ENCODE results near the gene PSD2. TPM values are rescaled to one million over a fixed set of nuclear protein-coding genes. Genes with fewer than 3 reads are reported as not detected.

Gene PSD2
- total RNA-seq, 2 donors from 2014 or later: not detected

DNA sequence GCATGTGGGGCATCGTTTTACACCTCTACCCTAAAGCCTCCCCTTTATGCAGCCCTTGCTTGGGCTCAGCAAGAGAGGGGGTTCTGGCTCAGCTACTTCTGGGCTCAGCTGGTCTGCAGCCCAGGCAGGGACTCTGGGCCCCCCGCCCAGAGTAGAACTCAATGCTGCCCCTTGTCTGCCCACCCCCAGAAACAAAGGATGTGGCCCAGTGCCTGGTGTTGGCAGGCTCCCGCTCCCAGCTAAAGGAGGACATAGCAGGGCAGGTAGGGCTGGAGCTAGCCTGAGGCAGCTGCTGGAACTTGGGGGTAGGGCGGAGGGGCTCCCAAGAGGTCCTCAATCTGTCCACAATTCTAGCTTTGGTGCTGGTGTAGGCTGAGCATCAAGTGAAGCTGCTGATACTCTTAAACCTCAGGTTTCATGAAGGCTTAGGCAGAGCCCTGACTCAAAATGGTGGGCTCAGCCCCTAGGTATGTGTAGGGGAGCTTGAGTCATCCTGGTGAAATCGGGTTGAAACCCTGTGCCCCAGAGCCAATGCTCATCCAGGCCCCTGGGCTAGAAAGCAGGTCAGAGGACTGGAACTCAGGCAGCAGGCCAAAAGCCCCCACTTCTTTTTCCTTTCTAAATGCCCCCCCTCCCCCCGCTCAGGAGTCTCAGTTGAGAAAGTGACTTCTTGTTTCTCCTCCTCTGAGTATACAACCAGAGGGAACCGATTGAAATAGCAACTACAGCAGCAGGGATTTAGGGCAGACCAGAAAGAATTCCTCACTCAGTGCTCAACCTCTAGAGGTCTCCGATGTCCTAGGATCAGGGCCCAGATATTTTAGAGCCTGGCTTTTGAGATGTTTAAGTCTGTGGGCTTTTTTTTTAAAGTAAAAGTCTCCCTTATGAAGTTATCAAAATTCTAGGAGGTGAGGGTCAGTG lies 11.4 kb downstream of the PSD2 start:
- peaks cover 4 to 14% of the 10 kb centered on the region in 2 donors for H3K27me3 Mint-ChIP-seq
- H3K36me3 Mint-ChIP-seq: no peaks in the 10 kb centered on the region
- no peaks in the 10 kb centered on the region for H3K4me1 Mint-ChIP-seq (ENCODE audit: low read depth in 2 of 2)
- ATAC-seq (peak in 1 of 2 donors; percentile 18), DNase-seq (ENCODE audit: low spot score) (peak; percentile 46)
- no peaks in the 10 kb centered on the region for H3K9me3 Mint-ChIP-seq
- no peak overlapping the region for H3K27ac Mint-ChIP-seq
- H3K4me3 Mint-ChIP-seq: no peak overlapping the region

DNA sequence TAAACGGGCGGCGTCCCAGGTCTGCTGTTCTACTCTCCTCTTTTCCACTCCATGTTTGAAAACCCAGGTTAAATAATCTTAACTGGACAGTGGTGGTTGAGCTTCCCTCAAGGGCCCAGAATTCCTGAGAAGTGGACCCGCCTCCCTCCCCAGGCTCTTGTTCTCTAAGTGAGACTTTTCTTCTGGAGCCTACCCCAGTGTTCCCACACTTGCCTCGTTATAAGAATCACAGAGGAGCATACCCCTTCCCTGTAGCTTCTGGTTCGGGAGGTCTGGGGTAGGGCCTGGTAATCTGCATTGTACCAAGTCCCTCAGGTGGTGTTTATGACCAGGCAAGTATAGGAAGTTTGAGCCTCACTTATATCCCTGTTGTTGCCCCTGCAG lies 12.0 kb downstream of the PSD2 start:
- peak; percentile 5 for DNase-seq (ENCODE audit: low spot score)
- Mint-ChIP-seq H3K4me1 (ENCODE audit: low read depth in 2 of 2) (no peaks in the 10 kb centered on the region), H3K27ac (no peak overlapping the region), H3K36me3 (no peaks in the 10 kb centered on the region), H3K4me3 (no peak overlapping the region), H3K9me3 (no peaks in the 10 kb centered on the region), H3K27me3 (peaks cover 2 to 8% of the 10 kb centered on the region in 2 donors)
- no peak for ATAC-seq

DNA sequence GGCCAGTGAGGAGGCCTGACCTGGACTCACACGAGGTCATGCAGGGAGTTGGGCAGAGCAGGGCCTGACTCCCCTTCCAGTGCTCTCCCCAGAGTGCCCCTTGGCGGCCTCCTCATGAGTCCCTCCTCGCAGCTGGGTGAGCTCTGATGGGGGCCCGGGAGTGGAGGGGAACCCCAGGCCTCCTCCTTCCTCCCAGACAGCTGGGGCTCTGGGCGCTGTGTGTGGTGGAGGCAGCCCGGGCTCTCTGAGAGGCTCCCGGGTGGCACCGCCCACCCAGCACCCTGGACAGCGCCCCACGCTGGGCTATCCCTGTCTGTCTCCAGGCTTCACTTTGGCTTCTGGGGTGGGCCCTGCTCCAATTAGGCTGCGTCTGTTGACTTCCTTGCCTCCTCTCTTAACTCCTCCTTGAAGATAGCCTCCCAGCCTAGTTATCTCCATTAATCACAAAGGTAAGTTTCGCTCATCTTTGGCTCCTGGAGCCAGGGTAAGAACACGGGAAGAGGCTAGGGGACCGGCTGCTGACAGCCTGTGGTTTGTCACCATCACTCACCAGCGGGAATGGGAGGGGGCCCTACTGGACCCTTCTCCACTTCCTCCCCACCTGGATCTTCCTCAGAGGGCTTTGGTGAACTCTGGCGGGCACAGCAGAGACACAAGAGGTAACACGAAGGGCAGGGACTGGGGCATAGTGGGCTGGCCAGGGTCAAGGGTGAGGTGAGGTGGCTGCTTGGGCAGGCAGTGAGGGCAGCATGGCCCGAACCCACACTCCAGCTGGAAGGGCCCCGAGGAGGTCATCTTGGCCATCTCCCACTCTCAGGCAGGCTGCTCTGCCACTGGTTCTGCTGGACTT lies 13.1 kb downstream of the PSD2 start:
- peak in 1 of 2 donors; percentile 63 for ATAC-seq
- DNase-seq (ENCODE audit: low spot score): peak; percentile 62
- peaks cover 0 to 7% of the 10 kb centered on the region in 2 donors for H3K27me3 Mint-ChIP-seq
- no peak overlapping the region for H3K27ac Mint-ChIP-seq
- no peaks in the 10 kb centered on the region for H3K4me1 Mint-ChIP-seq (ENCODE audit: low read depth in 2 of 2)
- H3K9me3 Mint-ChIP-seq: no peaks in the 10 kb centered on the region
- H3K36me3 Mint-ChIP-seq: no peaks in the 10 kb centered on the region
- no peak overlapping the region for H3K4me3 Mint-ChIP-seq

DNA sequence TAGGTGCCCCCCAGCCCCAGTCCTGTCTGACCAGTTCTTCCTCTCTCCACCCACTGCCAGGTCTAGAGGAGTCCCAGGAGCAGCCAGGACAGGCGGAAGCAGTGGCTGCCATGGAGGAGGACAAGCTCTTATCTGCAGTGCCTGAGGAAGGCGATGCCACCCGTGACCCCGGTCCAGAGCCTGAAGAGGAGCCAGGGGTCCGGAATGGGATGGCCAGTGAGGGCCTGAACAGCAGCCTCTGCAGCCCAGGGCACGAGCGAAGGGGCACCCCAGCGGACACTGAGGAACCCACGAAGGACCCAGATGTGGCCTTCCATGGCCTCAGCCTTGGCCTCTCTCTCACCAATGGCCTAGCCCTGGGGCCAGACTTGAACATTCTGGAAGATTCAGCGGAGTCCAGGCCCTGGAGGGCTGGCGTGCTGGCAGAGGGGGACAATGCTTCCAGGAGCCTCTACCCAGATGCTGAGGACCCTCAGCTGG lies 13.8 kb downstream of the PSD2 start:
- DNase-seq (ENCODE audit: low spot score) (peak; percentile 57), ATAC-seq (no peak)
- no peak overlapping the region for H3K27ac Mint-ChIP-seq
- H3K27me3 Mint-ChIP-seq: peaks cover 0 to 7% of the 10 kb centered on the region in 2 donors
- H3K4me3 Mint-ChIP-seq: no peak overlapping the region
- no peaks in the 10 kb centered on the region for H3K9me3 Mint-ChIP-seq
- no peaks in the 10 kb centered on the region for H3K36me3 Mint-ChIP-seq
- H3K4me1 Mint-ChIP-seq (ENCODE audit: low read depth in 2 of 2): no peaks in the 10 kb centered on the region

DNA sequence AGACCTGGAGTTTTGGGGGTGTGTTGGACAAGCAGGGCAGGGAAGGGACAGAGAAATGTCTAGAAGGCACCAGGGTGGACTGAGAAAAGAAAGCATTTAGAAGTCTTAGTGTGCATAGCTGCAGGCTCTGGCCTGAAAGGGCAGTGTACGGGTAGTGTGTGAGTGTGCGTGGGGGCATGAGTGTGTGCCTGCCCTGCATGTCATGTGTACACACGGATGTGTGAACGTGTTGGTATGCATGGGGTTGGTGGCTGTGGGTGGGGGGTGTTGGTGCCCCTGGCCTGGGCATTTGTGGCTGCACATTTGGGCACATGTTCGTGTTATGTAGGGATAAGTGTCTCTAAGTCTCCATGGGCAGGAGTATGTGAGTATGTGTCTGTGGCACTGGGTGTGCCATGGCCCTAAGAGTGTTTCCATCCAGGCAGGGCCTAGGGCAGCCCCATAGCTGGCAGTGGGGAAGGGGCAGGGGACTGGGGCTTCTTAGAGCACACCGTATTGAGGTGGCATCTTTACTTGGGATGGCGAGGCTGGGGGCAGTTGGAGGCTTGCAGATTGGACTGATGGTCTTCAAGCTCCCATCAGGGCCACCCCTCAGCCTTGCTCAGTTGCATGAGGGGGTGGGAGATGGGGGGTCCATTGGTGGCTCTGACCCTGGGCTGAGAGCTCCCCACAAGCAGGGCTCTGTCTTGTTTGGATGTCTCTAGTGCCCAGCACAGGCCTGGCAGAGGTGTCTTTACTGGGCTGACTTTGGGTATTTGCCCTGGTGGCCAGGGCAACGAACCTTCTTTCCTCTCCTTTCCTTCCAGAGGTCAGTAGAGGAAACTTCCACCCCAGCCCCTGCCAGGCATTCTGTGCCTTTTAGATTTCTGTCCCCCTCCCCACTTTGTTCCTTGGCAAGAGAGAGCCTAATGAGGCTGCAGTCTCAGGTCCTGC lies 15.0 kb downstream of the PSD2 start:
- DNase-seq (ENCODE audit: low spot score) (peak; percentile 56), ATAC-seq (no peak)
- Mint-ChIP-seq H3K4me1 (ENCODE audit: low read depth in 2 of 2) (no peaks in the 10 kb centered on the region), H3K9me3 (no peaks in the 10 kb centered on the region), H3K27ac (no peak overlapping the region), H3K27me3 (peaks cover 0 to 2% of the 10 kb centered on the region in 2 donors), H3K36me3 (no peaks in the 10 kb centered on the region), H3K4me3 (no peak overlapping the region)

DNA sequence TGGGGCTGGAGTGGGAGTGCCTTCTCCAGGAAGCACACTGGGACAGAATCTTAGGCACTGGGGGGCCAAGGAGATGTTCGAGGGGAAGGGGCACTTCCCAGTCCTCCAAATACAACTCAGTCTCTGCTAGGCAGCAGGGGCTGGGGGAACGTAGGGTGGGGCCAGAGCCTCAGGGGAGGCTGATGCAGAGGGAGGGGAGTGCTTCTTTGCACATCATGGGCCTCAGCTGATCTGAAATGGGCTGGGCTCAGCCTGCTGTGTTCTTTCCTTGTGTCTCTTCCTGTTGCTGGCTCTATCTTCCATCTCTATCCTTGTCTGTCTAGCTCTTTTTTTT lies 15.6 kb downstream of the PSD2 start:
- ATAC-seq (no peak), DNase-seq (ENCODE audit: low spot score) (no peak)
- H3K27ac Mint-ChIP-seq: no peak overlapping the region
- H3K9me3 Mint-ChIP-seq: no peaks in the 10 kb centered on the region
- H3K4me1 Mint-ChIP-seq (ENCODE audit: low read depth in 2 of 2): no peaks in the 10 kb centered on the region
- no peaks in the 10 kb centered on the region for H3K27me3 Mint-ChIP-seq
- H3K36me3 Mint-ChIP-seq: no peaks in the 10 kb centered on the region
- no peak overlapping the region for H3K4me3 Mint-ChIP-seq

DNA sequence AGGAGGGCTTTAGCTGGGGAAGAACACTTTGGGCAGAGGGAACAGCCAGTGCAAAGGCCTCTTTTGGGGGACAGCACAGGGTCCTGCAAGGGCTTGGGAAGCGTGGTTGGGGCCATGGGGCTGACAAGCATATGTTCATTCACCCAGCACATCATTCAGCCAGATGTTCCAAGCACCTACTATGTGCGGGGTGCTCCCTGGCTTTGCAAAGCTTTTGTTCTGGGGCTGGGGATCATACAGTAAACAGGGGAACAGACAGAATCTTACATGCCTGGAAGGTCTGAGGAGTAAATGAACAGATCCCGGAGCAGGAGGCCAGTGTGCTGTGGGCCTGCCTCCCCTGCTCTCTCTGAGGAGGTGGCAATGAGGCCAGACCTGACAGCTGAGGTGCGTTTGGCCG lies 16.7 kb downstream of the PSD2 start:
- Mint-ChIP-seq H3K4me3 (no peak overlapping the region), H3K27ac (no peak overlapping the region), H3K4me1 (ENCODE audit: low read depth in 2 of 2) (no peaks in the 10 kb centered on the region), H3K9me3 (no peaks in the 10 kb centered on the region), H3K27me3 (no peaks in the 10 kb centered on the region), H3K36me3 (no peaks in the 10 kb centered on the region)
- DNase-seq (ENCODE audit: low spot score) (peak; percentile 37), ATAC-seq (no peak)

DNA sequence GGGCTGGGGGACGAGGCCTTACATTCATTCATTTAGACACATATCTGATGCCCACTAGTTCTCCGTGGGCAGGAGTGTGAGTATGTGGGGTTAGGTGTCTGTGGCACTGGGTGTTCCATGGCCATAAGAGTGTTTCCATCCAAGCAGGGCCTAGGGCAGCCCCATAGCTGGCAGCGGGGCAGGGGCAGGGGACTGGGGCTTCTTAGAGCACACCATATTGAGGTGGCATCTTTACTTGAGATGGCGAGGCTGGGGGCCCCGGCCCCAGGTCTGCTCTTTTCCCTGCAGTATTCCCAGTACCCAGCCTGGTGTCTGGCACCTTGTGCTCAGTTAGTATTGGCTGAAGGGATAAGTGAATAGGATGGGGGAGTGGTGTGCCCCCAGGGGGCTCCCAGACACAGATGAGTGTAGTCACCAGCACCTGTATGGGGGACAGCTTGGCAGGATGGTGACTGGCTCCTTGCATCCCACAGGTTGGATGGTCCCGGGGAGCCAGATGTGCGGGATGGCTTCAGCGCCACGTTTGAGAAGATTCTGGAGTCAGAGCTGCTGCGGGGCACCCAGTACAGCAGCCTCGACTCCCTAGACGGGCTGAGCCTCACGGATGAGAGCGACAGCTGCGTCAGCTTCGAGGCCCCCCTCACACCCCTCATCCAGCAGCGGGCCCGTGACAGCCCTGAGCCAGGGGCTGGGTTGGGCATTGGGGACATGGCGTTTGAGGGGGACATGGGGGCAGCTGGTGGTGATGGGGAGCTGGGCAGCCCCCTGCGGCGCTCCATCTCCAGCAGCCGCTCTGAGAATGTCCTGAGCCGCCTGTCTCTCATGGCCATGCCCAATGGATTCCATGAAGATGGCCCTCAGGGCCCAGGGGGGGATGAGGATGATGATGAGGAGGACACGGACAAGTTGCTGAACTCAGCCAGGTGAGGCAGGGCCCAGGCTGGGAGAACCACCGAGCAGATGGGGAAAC lies 17.5 kb downstream of the PSD2 start:
- DNase-seq (ENCODE audit: low spot score) (peak; percentile 13), ATAC-seq (no peak)
- H3K4me3 Mint-ChIP-seq: no peak overlapping the region
- H3K27ac Mint-ChIP-seq: no peak overlapping the region
- no peaks in the 10 kb centered on the region for H3K36me3 Mint-ChIP-seq
- H3K9me3 Mint-ChIP-seq: no peaks in the 10 kb centered on the region
- no peaks in the 10 kb centered on the region for H3K27me3 Mint-ChIP-seq
- no peaks in the 10 kb centered on the region for H3K4me1 Mint-ChIP-seq (ENCODE audit: low read depth in 2 of 2)

DNA sequence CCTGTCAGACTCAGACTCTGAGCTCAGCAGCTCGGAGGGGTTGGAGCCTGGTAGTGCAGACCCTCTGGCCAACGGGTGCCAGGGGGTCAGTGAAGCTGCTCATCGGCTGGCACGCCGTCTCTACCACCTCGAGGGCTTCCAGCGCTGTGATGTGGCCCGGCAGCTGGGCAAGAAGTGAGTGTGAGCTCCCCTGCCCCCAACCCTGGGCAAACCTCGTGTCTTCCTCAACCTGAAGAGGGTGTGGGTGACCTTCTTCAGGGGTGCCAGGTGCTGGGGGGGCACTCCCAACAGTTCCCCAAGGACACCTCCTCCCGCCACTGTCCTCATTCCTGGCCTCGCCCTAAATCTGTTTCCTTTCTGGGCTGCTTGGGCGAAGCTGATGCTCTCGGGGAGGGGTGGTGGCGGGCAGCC lies 18.6 kb downstream of the PSD2 start:
- peak; percentile 58 for DNase-seq (ENCODE audit: low spot score)

DNA sequence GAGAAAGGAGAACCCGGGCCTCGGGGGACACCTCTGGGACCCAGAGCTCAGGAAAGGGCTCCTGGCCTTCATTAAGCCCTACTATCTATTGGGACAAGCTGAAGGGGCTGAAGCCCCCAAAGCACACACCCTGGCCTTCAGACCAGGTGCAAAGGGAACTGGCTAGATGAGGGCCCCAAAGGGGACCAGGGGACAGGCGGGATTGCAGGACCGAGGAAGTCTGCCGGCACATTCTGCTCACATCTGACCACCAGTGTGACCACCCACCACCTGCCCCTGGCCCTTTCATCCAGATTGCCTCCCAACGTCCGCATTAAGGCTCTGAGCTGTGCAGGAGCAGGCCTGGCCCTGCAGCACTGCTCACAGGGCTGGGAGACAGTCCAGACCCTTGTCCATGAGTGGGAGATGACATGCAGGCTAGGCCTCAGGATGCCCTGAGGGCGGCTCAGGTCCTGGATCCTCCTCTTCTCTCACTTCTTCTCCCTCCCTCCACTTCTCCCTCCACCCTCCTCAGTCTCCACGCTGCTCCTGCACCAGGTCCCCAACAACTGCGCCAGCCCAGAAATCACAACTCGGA lies 19.2 kb downstream of the PSD2 start:
- H3K27ac Mint-ChIP-seq: no peak overlapping the region
- H3K27me3 Mint-ChIP-seq: peaks cover 4% of the 10 kb centered on the region in 2 donors
- peaks cover 6% of the 10 kb centered on the region for H3K36me3 Mint-ChIP-seq
- no peaks in the 10 kb centered on the region for H3K4me1 Mint-ChIP-seq (ENCODE audit: low read depth in 2 of 2)
- peaks cover 3% of the 10 kb centered on the region for H3K9me3 Mint-ChIP-seq
- DNase-seq (ENCODE audit: low spot score): peak; percentile 10
- H3K4me3 Mint-ChIP-seq: no peak overlapping the region
- ATAC-seq: no peak

More for the DNA sequence above, 18.6 kb downstream of the PSD2 start:
- peaks cover 0 to 2% of the 10 kb centered on the region in 2 donors for H3K27me3 Mint-ChIP-seq
- no peak overlapping the region for H3K27ac Mint-ChIP-seq
- ATAC-seq: no peak
- no peak overlapping the region for H3K4me3 Mint-ChIP-seq
- H3K9me3 Mint-ChIP-seq: peaks cover 3% of the 10 kb centered on the region
- H3K36me3 Mint-ChIP-seq: peaks cover 6% of the 10 kb centered on the region
- no peaks in the 10 kb centered on the region for H3K4me1 Mint-ChIP-seq (ENCODE audit: low read depth in 2 of 2)

DNA sequence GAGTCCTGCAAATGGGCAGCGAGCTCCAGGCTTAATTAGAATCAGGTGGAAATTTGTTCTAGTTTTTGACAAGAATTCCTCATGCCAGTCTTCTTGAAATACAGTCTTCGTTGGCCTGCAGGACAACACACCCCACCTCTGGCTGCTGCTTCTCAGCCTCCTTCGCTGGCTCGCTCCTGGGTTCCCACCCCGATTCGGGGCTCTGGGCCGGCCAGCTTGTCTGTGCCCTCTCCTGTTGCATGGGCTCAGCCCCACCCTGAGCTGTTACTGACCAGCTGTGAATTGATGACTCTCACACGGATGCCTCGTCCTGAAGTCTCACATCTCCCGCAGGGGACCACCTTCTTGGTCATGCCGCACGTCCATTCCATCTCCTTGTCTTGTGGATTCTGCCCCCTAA lies 21.0 kb downstream of the PSD2 start:
- H3K9me3 Mint-ChIP-seq: peaks cover 3% of the 10 kb centered on the region
- DNase-seq (ENCODE audit: low spot score): peak; percentile 48
- peaks cover 6% of the 10 kb centered on the region for H3K36me3 Mint-ChIP-seq
- no peak overlapping the region for H3K27ac Mint-ChIP-seq
- H3K4me1 Mint-ChIP-seq (ENCODE audit: low read depth in 2 of 2): no peaks in the 10 kb centered on the region
- no peak overlapping the region for H3K4me3 Mint-ChIP-seq
- ATAC-seq: no peak
- H3K27me3 Mint-ChIP-seq: peaks cover 7 to 10% of the 10 kb centered on the region in 2 donors

DNA sequence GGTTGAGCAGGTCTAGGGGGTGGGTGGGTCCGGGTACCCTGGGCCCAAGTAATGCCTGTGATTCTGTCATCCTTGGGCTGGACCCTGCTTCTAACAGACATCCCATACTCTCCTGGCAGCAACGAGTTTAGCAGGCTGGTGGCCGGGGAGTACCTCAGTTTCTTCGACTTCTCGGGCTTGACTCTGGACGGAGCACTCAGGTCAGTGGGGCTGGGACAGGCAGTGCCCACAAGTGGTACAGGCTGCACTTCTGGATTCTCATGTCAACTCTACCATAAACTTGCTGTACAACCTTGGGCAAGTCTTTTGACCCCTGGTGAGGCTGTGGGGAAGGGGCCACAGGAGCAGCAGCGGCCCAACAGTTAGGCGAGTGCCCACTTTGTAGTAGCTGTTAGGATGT lies 21.8 kb downstream of the PSD2 start:
- H3K27me3 Mint-ChIP-seq: peaks cover 7 to 10% of the 10 kb centered on the region in 2 donors
- DNase-seq (ENCODE audit: low spot score): no peak
- ATAC-seq: no peak
- H3K4me3 Mint-ChIP-seq: no peak overlapping the region
- peaks cover 3% of the 10 kb centered on the region for H3K9me3 Mint-ChIP-seq
- H3K36me3 Mint-ChIP-seq: peaks cover 6% of the 10 kb centered on the region
- no peak overlapping the region for H3K27ac Mint-ChIP-seq
- no peaks in the 10 kb centered on the region for H3K4me1 Mint-ChIP-seq (ENCODE audit: low read depth in 2 of 2)
